LNCAP (cell line): Measurements from ENCODE around the gene ZNF184.

Experiments used
- TF ChIP-seq, protein P1 (sequence below): fragments of 450-650 bp; IDR thresholded peaks from 2 replicates; pipeline ENCODE4 v1.5.1; 2017; ENCODE audit warnings: mild to moderate bottlenecking

Gene ZNF184

DNA sequence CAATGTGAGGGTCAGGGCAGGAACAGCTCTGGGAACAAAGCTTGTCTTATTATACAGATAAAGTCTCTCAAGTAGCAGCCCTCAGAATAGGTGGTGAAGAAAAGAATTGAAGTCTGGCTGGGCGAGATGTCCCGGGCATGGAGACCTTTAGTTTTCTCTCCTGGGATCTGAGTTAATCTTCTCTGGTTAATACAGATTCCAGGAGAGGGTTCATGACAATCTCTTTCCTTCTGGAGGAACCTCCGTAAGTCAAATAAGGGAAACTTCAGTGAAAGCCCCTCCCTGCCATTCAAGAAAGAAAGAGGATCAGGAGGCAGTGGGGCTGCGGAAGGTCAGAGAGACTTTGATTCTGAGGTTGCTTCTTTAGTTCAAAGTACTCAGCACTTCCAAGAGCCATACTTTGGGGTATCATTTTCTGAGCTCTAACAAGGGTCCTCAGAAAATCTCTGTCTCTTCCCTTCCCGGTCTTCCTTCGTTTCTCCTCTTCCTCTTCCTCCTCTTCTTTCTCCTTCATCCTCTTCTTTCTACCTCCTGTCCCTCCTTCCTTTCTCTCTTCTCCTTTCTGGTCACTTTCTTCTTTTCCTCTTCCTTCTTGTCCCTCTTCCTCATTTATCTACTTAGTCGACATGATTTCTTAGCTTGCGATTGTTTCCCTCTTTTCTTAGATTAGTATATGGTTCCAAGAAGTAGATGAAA is 4.6 kb upstream of the ZNF184 start:
- TF ChIP-seq, protein P1, sequence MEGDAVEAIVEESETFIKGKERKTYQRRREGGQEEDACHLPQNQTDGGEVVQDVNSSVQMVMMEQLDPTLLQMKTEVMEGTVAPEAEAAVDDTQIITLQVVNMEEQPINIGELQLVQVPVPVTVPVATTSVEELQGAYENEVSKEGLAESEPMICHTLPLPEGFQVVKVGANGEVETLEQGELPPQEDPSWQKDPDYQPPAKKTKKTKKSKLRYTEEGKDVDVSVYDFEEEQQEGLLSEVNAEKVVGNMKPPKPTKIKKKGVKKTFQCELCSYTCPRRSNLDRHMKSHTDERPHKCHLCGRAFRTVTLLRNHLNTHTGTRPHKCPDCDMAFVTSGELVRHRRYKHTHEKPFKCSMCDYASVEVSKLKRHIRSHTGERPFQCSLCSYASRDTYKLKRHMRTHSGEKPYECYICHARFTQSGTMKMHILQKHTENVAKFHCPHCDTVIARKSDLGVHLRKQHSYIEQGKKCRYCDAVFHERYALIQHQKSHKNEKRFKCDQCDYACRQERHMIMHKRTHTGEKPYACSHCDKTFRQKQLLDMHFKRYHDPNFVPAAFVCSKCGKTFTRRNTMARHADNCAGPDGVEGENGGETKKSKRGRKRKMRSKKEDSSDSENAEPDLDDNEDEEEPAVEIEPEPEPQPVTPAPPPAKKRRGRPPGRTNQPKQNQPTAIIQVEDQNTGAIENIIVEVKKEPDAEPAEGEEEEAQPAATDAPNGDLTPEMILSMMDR, result no peak

DNA sequence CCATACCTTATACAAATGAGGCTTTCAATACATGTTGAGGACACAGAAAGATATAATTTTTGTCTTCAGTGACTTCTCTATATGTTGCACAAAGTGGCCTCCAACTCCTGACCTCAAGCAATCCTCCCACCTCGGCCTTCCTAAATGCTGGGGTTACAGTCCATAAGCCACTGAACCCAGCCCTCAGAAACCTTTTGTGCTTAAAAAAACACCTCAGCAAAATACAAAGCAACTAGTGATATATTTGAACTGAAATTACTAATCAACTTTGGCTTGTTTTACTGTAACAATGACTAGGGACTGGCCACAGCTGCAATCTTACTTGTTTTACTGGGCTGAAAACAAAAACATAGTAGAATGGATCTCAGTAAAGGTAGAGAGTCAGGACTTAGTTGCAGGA is 3.2 kb upstream of the ZNF184 start:
- TF ChIP-seq, protein P1, result no peak

DNA sequence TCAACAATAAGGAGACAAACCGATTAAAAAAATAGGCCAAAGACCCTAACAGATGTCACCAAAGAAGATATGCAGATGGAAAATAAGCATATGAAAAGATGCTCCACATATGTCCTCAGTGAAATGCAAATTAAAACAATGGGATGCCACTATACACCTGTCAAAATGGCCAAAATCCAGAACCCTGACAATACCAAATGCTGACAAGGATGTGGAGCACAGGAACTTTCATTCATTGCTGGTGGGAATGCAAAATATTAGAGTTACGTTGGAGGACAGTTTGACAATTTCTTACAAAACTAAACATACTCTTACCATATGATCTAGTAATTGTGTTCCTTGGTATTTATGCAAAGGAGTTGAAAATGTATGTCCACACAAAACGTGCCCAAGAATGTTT is 1.8 kb upstream of the ZNF184 start:
- TF ChIP-seq, protein P1, result no peak

DNA sequence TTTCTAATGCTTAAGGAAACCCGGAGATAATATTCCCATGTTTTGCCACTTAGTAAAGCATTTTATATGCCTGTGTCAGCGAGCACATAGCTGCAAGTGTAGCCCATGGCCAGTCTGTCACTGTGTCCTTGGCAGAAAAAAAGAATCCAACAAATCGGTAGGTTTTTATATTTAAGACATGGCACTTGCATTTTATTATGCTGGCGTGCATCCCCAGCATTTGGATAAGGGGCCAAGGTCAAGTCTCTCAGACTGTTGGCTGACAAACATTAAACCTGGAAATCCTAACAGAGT is 1.2 kb upstream of the ZNF184 start:
- TF ChIP-seq, protein P1, result no peak

DNA sequence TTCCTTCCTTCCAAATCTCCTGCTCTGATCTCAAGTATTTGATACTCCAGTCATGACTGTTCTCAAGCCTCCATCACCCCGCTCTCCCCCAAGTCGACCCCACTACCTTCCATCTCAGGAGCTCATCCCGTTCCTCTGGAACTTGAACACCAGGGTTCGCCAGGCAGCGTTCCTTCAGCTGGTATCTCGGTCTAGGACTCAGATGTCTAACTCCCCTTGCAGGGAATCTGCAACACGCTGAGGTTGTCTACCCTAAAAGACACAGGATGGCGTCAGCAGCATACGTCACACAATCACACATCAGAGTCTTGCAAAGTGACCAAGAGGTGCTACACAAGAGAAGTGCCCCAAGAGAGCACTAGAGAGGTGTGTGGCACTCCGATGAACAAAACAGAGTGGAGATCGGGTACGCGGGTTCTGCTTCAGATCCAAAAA is 706 bp downstream of the ZNF184 start:
- TF ChIP-seq, protein P1, result no peak

DNA sequence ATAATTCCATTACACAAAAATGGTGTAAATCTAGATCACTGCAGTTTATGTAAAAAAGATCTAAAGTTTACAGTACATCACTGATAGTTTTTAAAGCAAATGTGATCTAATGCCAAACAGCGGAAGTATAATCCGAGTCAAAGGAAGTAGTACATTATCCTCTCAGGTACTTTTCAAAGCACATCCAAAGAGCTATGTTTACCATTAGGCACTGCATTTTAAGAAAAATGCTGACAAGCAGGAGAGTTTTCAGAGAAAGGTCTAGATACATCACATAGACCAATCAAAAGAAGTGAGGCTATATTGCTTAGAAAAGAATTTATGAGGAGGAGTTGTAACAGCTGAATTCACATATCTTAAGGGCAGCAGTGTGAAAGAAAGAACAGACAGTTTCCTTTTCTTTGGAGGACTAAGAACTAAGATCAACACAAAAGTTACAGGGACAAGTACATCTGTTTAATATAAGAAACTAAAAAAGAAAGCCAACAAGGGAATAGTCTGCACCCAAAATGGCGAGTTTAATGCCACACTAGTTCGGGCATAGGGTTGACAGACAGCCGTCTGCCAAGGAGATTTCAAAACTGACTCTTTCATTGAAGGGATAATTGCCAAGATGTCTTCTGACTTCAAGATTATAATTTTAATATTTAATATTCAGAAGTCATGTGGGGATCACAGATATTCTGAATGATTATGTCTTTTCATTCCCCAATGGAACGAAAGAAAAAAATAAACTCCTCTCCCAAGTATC is 1.4 kb downstream of the ZNF184 start:
- TF ChIP-seq, protein P1, result no peak

DNA sequence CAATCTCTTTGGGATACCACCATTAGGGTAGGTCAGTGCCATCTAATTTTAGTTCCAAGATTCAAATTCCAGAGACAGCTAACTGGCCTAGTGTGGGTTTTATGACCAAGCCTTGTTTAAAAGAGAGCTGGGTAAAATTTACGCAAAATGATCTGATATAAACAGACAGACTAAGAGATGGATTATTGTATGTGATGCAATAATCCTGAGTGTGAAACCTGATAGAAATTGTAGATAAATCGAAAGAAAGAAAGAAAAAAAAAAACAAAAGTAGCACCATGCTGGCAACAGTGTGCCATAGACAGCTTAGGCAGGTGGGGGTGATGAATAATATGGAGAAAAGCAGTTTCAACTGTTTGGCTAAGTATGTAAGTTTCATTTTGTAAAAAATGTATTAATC is 2.9 kb downstream of the ZNF184 start:
- TF ChIP-seq, protein P1, result no peak
